HG03342 (cell line): ENCODE results near the gene RRAGB.
"Not testable (repeated sequence)": the region's sequence is repeated elsewhere in the genome, so short reads cannot be mapped to it uniquely, and the experiment has no call there.

Experiments used
- ATAC-seq: cut with Tn5 transposase; IDR thresholded peaks from one replicate; pipeline ENCODE4 v1.9.1; 2021; ENCODE audit warnings: mild to moderate bottlenecking, moderate library complexity; ENCODE audit not compliant: unreplicated experiment

Gene RRAGB

DNA sequence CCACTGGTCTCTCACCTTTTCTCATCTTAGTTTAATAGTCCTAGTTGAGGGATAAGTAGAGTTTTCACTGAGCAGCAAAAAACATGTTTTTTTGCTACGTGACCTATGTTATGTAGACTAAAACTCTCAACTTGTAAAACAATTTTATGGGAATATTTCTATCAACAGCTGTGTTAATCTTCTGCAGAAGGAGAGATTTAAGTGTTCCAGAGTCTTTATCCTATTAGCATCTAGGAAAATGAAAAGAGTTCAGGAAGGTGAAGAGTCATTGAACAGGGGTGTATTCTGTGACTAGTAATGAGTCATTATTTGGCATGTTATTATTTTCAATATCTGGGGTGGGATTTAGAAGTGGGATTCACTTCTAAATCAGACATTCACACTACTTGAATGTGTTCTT, 41.9 kb downstream of the RRAGB start:
- no peak for ATAC-seq

DNA sequence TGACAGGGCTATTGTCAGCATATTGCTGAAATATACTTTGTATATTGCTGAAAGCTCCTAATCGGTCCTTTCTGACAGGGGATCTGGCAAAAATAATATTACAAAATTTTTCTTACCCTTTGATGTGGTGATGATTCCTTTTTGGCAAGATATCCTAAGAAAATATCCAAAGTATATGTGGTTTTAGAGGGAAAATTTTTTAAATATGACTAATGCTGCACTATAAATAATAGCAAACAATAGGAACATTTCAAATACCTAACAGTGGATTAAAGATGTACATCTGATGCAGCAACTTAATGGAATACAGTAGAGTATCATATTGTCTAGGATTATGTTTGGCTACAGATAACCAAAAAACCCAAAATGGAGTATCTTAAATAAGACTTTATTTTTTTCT, 49.6 kb downstream of the RRAGB start:
- ATAC-seq = no peak

DNA sequence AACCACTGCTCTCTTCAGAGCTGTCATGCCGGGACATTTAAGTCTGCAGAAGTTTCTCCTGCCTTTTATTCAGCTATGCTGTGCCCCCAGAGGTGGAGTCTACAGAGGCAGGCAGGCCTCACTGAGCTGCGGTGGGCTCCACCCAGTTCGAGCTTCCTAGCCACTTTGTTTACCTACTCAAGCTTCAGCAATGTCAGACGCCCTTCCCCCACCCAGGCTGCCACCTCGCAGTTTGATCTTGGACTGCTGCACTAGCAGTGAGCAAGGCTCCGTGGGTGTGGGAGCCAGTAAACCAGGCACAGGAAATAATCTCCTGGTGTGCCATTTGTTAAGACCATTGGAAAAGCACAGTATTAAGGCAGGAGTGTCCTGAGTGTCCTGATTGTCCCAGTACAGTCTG, 56.9 kb downstream of the RRAGB start:
- ATAC-seq = not testable (repeated sequence)

DNA sequence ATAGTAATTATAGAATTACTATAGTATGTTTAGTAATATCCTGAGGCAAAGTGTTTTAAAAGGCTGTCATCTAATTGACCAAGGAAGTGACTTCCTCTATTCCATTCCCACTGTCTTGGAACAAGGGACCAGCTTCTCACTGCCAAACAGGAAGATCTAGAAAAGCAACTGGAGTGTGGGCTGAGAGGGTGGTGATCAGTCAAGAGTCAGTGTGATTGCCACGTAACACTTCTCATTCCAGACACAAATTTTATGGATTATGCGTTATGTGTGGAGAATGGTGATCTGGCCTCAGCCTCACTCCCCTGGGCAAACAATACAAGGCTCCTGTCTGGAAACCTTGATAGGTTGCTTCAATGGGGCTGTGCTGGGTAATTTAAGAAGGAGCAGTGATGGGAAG, 60.0 kb downstream of the RRAGB start:
- no peak for ATAC-seq

DNA sequence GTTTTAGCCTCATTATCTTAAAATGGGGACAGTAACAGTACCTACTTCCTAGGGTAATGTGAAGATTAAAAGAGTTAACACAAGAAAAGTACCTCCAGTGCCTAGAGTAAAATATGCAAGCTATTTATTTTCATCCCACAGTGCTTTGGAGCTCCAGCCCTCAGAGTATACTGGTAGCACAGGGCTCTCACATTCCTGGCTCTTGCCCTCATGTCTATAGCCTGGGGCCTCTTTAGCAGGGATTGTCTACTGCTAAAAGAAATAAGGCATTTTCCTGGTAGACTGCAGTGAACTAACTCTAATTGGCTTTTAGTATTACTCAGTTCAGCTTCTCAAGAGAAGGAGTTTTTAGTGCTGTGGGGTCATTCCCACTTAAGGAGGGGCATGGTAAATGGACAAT, 60.8 kb downstream of the RRAGB start:
- ATAC-seq = no peak

DNA sequence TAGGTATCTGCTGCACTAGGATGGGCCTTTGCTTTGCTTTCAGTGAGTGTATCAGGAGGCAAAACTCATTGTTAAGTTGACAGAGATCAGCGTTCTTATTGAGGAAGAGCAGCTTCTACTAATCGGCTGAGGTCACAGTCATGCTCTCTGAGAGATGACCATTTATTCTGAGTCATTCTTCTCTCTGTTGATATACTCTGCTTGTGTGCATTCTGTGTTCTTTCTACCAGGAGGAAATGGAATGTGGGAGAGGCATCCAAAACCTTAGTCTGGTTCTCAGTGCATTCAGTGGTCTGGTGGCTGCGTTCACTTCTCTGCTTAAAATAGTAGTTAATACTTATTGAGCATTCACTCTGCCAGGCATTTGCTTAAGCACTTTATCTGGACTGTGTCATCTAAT, 66.2 kb downstream of the RRAGB start:
- ATAC-seq = no peak

DNA sequence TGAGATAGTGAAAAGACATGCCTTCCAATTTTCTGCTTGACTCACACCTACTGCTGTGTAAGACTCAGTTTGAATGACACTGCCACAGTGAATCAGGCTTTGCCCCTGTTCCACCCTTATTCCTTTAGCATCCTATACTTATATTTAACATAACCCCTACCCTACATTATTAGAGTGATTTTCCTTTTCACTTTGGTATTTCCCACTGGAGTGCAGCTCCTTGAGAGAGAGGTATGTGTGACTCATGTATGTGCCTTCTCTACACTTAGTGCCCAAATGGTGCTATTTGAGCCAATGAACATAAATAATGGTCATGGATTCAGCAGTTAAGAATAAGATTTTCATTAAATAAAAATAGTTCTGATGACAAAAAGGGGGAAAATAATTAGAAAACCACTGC, 69.5 kb downstream of the RRAGB start:
- ATAC-seq = no peak

DNA sequence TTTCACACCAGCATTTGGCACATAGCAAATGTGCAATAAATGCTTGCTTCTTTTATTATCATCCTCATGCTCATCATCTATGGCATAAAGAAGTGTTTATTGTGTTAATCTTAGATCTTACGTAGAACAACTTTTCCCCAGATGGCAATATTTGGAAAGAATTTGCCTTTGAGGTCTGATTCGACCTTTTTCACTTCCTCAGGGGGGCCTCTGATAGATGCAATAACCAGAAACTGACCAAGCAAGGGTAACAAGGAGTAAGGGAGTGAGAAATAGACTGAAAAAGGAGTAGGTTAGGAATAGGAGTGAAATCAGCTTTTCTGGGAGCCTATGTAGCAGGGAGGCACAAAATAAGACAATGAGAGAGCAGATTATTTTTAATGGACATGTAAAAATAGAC, 70.2 kb downstream of the RRAGB start:
- ATAC-seq = no peak

DNA sequence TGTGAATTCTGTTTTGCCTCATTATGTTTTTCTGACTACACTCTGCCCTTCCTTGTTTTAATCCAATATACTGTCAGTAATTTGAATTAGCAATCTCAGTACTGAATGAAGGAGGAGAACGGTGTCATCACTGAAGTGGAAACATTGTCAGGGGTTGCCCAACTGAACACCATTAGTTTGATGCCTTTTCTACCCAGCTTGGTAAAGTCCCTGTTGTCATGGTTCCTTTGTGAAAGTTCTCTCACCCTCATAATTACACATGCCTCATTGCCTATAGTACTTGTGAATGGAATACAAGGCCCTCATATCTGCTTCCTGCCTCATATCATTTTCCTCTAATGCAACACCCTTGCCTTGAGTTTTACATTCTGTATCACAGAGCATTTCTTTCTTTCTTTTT, 76.9 kb downstream of the RRAGB start:
- ATAC-seq = peak; percentile 90

DNA sequence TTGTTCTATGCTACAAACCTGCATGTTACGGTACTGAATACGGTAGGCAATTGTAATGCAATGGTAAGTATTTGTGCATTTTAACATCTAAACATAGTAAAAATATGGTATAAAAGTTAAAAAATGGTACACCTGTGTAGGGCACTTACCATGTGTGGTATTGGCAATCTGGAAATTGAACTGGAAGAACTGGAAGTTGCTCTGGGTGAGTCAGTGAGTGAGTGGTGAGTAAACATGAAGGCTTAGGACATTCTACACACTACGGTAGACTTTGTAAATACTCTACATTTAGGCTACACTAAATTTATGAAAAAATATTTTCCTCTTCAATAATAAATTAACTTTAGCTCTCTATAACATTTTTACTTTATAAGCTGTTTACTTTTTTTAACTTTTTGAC, 78.9 kb downstream of the RRAGB start:
- ATAC-seq = no peak

DNA sequence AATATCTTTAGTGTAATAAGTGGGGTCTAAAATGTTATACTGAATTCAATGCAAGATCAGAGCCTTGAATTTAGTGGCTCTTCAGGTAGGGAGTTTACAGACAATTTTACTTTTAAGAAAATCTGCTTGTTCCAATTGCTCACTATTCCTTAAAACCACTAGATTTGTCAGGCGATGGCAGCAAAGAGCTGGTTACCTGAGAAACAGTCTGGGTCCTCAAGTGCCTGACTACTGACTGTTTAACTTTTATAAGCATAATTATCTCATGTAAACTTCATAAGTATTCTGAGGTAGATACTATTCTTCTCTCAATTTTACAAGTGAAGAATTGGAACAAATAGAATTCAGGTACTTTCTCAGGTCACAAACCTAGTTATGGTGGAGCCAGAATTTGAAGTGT, 84.3 kb downstream of the RRAGB start:
- no peak for ATAC-seq
